ENCODE results near the gene CTNND2. TPM values are rescaled to one million over a fixed set of nuclear protein-coding genes. Genes with fewer than 3 reads are reported as not detected.

Gene CTNND2
- total RNA-seq, 2 experiments from 2014 or later: 0.20 TPM; not detected in 1

DNA sequence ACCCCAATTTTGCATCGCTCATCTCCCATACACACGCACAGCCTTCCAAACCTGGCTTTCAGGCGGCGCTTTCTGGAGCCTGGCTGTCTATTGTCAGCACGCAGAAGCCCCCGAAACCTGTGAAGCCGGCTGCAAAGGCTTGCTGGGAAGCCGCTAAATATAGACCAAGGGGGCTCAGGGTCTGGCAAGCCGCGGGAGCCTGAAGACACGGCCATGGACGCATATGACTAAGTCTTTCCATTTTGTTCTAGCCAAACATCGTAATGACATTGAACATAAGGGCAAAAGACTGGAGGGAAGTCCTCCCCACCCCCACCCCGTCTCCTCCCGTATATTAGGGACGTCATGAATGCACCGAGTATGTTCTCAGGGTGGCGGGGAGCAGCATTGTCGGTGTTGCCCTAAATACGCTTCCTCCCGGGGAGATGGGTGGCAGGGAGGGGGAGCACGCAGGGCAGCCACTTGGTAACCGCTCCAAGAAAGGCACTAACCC lies 1.1 kb downstream of the CTNND2 start:
- POLR2A ChIA-PET: no interaction called here
- H3K27ac ChIP-seq (ENCODE audit: low read depth in 1 of 2, low read length in 2 of 2): no peak overlapping the region

DNA sequence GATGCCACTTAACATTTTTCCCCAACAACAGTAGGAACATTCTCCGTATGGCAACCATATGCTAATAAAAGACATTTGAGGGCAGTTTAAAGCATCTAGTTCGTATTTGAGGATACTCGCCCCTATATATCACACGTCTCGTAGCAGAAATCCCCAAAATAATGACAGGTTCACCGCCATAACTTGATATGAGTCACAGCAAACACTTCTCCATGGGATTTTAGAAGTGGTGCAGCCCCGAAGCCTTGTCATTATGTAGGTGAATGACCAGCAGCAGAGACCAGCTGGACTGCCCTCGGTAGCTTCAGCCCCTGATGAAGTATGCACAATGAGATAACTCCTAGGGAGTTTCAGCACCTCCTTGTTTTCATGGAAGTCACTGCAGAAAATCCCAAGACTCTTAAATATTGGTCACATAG lies 2.0 kb downstream of the CTNND2 start:
- no peak overlapping the region for H3K4me3 ChIP-seq (ENCODE audit: low read length)
- ATAC-seq (ENCODE audit: poor library complexity) (no peak), DNase-seq (no peak)
- no peaks in the 10 kb centered on the region for H3K36me3 Mint-ChIP-seq (ENCODE audit: low read depth)
- H3K27ac Mint-ChIP-seq: no peak overlapping the region
- H3K4me1 ChIP-seq (ENCODE audit: insufficient read depth, low read length): no peaks in the 10 kb centered on the region
- H3K27me3 Mint-ChIP-seq: peaks cover 44% of the 10 kb centered on the region
- H3K27ac ChIP-seq (ENCODE audit: low read depth in 1 of 2, low read length in 2 of 2): no peak overlapping the region
- peaks cover 2% of the 10 kb centered on the region for H3K9me3 Mint-ChIP-seq
- no peak overlapping the region for H3K4me3 Mint-ChIP-seq
- H3K9me3 ChIP-seq (ENCODE audit: control insufficient read depth in 1 of 2, insufficient read depth in 1 of 2, low read length in 2 of 2): peaks cover 0 to 14% of the 10 kb centered on the region in 2 experiments
- TF ChIP-seq, protein P1, sequence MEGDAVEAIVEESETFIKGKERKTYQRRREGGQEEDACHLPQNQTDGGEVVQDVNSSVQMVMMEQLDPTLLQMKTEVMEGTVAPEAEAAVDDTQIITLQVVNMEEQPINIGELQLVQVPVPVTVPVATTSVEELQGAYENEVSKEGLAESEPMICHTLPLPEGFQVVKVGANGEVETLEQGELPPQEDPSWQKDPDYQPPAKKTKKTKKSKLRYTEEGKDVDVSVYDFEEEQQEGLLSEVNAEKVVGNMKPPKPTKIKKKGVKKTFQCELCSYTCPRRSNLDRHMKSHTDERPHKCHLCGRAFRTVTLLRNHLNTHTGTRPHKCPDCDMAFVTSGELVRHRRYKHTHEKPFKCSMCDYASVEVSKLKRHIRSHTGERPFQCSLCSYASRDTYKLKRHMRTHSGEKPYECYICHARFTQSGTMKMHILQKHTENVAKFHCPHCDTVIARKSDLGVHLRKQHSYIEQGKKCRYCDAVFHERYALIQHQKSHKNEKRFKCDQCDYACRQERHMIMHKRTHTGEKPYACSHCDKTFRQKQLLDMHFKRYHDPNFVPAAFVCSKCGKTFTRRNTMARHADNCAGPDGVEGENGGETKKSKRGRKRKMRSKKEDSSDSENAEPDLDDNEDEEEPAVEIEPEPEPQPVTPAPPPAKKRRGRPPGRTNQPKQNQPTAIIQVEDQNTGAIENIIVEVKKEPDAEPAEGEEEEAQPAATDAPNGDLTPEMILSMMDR (IDR thresholded peaks at IDR 0.05): no peak
- POLR2A ChIA-PET: no interaction called here
- CTCF ChIA-PET: no interaction called here
- no peaks in the 10 kb centered on the region for H3K4me1 Mint-ChIP-seq (ENCODE audit: low read depth)
- intact Hi-C loops (cut with DNase I, micrococcal nuclease): no loop called here
- no peaks in the 10 kb centered on the region for H3K36me3 ChIP-seq (ENCODE audit: insufficient read depth, low read length)
- peaks cover 17 to 33% of the 10 kb centered on the region in 2 experiments for H3K27me3 ChIP-seq (ENCODE audit: control insufficient read depth in 1 of 2, insufficient read depth in 2 of 2, low read length in 2 of 2)

More for the DNA sequence above, 1.1 kb downstream of the CTNND2 start:
- H3K9me3 ChIP-seq (ENCODE audit: control insufficient read depth in 1 of 2, insufficient read depth in 1 of 2, low read length in 2 of 2): peaks cover 0 to 14% of the 10 kb centered on the region in 2 experiments
- H3K4me3 ChIP-seq (ENCODE audit: low read length): no peak overlapping the region
- no peaks in the 10 kb centered on the region for H3K9me3 Mint-ChIP-seq
- ATAC-seq (ENCODE audit: poor library complexity): no peak
- H3K4me1 ChIP-seq (ENCODE audit: insufficient read depth, low read length): no peaks in the 10 kb centered on the region
- no peak overlapping the region for H3K27ac Mint-ChIP-seq
- CTCF ChIA-PET: no interaction called here
- intact Hi-C loops (cut with DNase I, micrococcal nuclease): no loop called here
- peak in 1 of 14 experiments; percentile 9 for DNase-seq
- H3K36me3 ChIP-seq (ENCODE audit: insufficient read depth, low read length): no peaks in the 10 kb centered on the region
- H3K4me1 Mint-ChIP-seq (ENCODE audit: low read depth): no peaks in the 10 kb centered on the region
- TF ChIP-seq, protein P1 (IDR thresholded peaks at IDR 0.05): no peak
- H3K27me3 Mint-ChIP-seq: peaks cover 48% of the 10 kb centered on the region
- no peaks in the 10 kb centered on the region for H3K36me3 Mint-ChIP-seq (ENCODE audit: low read depth)
- no peak overlapping the region for H3K4me3 Mint-ChIP-seq
- peaks cover 17 to 33% of the 10 kb centered on the region in 2 experiments for H3K27me3 ChIP-seq (ENCODE audit: control insufficient read depth in 1 of 2, insufficient read depth in 2 of 2, low read length in 2 of 2)

DNA sequence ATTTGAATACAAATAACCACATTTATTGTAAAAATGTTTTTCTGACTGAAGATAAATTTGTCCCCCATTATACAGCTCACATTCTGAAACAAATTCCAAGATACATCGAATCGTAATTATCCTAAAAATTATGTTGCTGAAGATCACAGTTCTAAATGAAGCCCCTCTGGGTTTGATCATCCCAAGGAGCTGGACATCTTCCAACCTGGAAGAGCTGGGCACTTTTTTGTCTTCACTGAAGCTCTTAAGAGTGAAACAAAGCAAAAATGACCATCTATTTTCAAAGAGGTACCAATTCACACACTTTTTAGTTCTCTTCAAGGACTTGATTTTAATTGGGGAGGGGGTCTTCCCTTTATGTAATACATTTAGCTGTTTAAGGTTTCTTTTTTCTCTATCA lies 5.5 kb downstream of the CTNND2 start:
- Mint-ChIP-seq H3K36me3 (ENCODE audit: low read depth) (no peaks in the 10 kb centered on the region), H3K4me1 (ENCODE audit: low read depth) (no peaks in the 10 kb centered on the region), H3K27me3 (peaks cover 22% of the 10 kb centered on the region), H3K4me3 (no peak overlapping the region), H3K9me3 (peaks cover 7% of the 10 kb centered on the region), H3K27ac (no peak overlapping the region)
- TF ChIP-seq, protein P1 (IDR thresholded peaks at IDR 0.05): no peak
- DNase-seq (no peak), ATAC-seq (ENCODE audit: poor library complexity) (no peak)
- Histone ChIP-seq H3K4me1 (ENCODE audit: insufficient read depth, low read length) (no peaks in the 10 kb centered on the region), H3K27ac (ENCODE audit: low read depth in 1 of 2, low read length in 2 of 2) (no peak overlapping the region), H3K36me3 (ENCODE audit: insufficient read depth, low read length) (no peaks in the 10 kb centered on the region), H3K9me3 (ENCODE audit: control insufficient read depth in 1 of 2, insufficient read depth in 1 of 2, low read length in 2 of 2) (peaks cover 4 to 7% of the 10 kb centered on the region in 2 experiments), H3K4me3 (ENCODE audit: low read length) (no peak overlapping the region), H3K27me3 (ENCODE audit: control insufficient read depth in 1 of 2, insufficient read depth in 2 of 2, low read length in 2 of 2) (peaks cover 13 to 22% of the 10 kb centered on the region in 2 experiments)
- intact Hi-C loops (cut with DNase I, micrococcal nuclease): no loop called here
- ChIA-PET POLR2A (no interaction called here), CTCF (no interaction called here)

Measured in CD4-positive, alpha-beta T cell (primary cell).